ACHN (cell line): ENCODE measurements around the gene PRR33.
"Not testable (repeated sequence)": the region's sequence is repeated elsewhere in the genome, so short reads cannot be mapped to it uniquely, and the experiment has no call there.

Experiments used
- DNase-seq: peaks from one replicate; pipeline ENCODE4 v3.0.0-alpha.2; 2015
- in situ Hi-C: cut with HindIII; loops from 2 replicates; pipeline ENCODE4 v1.10.0; 2017; ENCODE audit warnings: low sequenced_read_pairs, low pct_ligation_motif_present, low pct_unique_long_range_greater_than_20kb

PRR33 gene

GRCh38 chr11:1891831-1892115, at the start of gene PRR33:
TSS of gene PRR33 (minus strand) at chr11:1891895. CDS start at chr11:1890584, 1,311 bp downstream.
- in situ Hi-C loops: no loop called here
- DNase-seq: no peak

- DNase-seq, in situ Hi-C loops: not testable (repeated sequence)
Observed at GRCh38 chr11:1939788-1940187, 48.1 kb upstream of the PRR33 start.

GRCh38 chr11:1939006-1939625, 47.4 kb upstream of the PRR33 start:
- in situ Hi-C loops: no loop called here
- no peak for DNase-seq

- no peak for DNase-seq
- in situ Hi-C loops: no loop called here
Observed at GRCh38 chr11:1938343-1939005, 46.8 kb upstream of the PRR33 start.

GRCh38 chr11:1937616-1938342, 46.1 kb upstream of the PRR33 start:
- in situ Hi-C loops: no loop called here
- no peak for DNase-seq

- in situ Hi-C loops: no loop called here
Observed at GRCh38 chr11:1936781-1937615, 45.3 kb upstream of the PRR33 start.

GRCh38 chr11:1936072-1936780, 44.5 kb upstream of the PRR33 start:
- DNase-seq: no peak
- in situ Hi-C loops: no loop called here

More at GRCh38 chr11:1936781-1937615, 45.3 kb upstream of the PRR33 start:
- no peak for DNase-seq

- DNase-seq: no peak
- in situ Hi-C loops: no loop called here
Observed at GRCh38 chr11:1935156-1936071, 43.7 kb upstream of the PRR33 start.

- in situ Hi-C loops: no loop called here
- DNase-seq: no peak
Observed at GRCh38 chr11:1934335-1935155, 42.9 kb upstream of the PRR33 start.

GRCh38 chr11:1933416-1934334, 42.0 kb upstream of the PRR33 start:
- in situ Hi-C loops: no loop called here

GRCh38 chr11:1932681-1933080, 41.0 kb upstream of the PRR33 start:
- in situ Hi-C loops: no loop called here
- DNase-seq: no peak

More at GRCh38 chr11:1933416-1934334, 42.0 kb upstream of the PRR33 start:
- DNase-seq: no peak

GRCh38 chr11:1932105-1932480, 40.4 kb upstream of the PRR33 start:
- in situ Hi-C loops: no loop called here
- no peak for DNase-seq

- no peak for DNase-seq
Observed at GRCh38 chr11:1931341-1932104, 39.8 kb upstream of the PRR33 start.

GRCh38 chr11:1930462-1930830, 38.8 kb upstream of the PRR33 start:
- in situ Hi-C loops: no loop called here
- DNase-seq: no peak

More at GRCh38 chr11:1931341-1932104, 39.8 kb upstream of the PRR33 start:
- in situ Hi-C loops: no loop called here
